Activated naive CD4-positive, alpha-beta T cell treated with anti-CD3 and anti-CD28 coated beads, Interleukin-2, amount 50 U/mL, for 24 hours (primary cell): ENCODE measurements around the gene JUNB.

Source experiments
- H3K27ac Mint-ChIP-seq: one replicate; pipeline ENCODE4 v1.8.0; 2021; ENCODE audit warnings: mild to moderate bottlenecking, mixed read lengths
- H3K27me3 Mint-ChIP-seq: one replicate; pipeline ENCODE4 v1.8.0; 2021; ENCODE audit warnings: mixed read lengths
- H3K36me3 Mint-ChIP-seq: one replicate; pipeline ENCODE4 v1.8.0; 2021; ENCODE audit warnings: mixed read lengths
- H3K4me1 Mint-ChIP-seq: one replicate; pipeline ENCODE4 v1.8.0; 2021; ENCODE audit warnings: mixed read lengths
- H3K4me3 Mint-ChIP-seq: one replicate; pipeline ENCODE4 v1.8.0; 2021; ENCODE audit warnings: mild to moderate bottlenecking, mixed read lengths
- H3K9me3 Mint-ChIP-seq: one replicate; pipeline ENCODE4 v1.8.0; 2021; ENCODE audit warnings: mixed read lengths

Gene JUNB

GRCh38 chr19:12783849-12784393 is 7.4 kb upstream of the JUNB start:
- peak overlapping the region; percentile 64 for H3K4me3 Mint-ChIP-seq
- H3K9me3 Mint-ChIP-seq = no peaks in the 10 kb centered on the region
- H3K27ac Mint-ChIP-seq = peak overlapping the region; percentile 69
- H3K4me1 Mint-ChIP-seq = peaks cover 23% of the 10 kb centered on the region
- no peaks in the 10 kb centered on the region for H3K27me3 Mint-ChIP-seq
- no peaks in the 10 kb centered on the region for H3K36me3 Mint-ChIP-seq

GRCh38 chr19:12784394-12784870 is 6.9 kb upstream of the JUNB start:
- Mint-ChIP-seq H3K4me3 (no peak overlapping the region), H3K36me3 (no peaks in the 10 kb centered on the region), H3K27me3 (no peaks in the 10 kb centered on the region), H3K9me3 (no peaks in the 10 kb centered on the region), H3K4me1 (peaks cover 23% of the 10 kb centered on the region), H3K27ac (no peak overlapping the region)

GRCh38 chr19:12784871-12785430 is 6.3 kb upstream of the JUNB start:
- Mint-ChIP-seq H3K36me3 (no peaks in the 10 kb centered on the region), H3K9me3 (no peaks in the 10 kb centered on the region), H3K4me3 (no peak overlapping the region), H3K4me1 (peaks cover 21% of the 10 kb centered on the region), H3K27me3 (no peaks in the 10 kb centered on the region), H3K27ac (no peak overlapping the region)

- H3K4me1 Mint-ChIP-seq = peaks cover 26% of the 10 kb centered on the region
- H3K27ac Mint-ChIP-seq = no peak overlapping the region
- H3K9me3 Mint-ChIP-seq = no peaks in the 10 kb centered on the region
- H3K27me3 Mint-ChIP-seq = no peaks in the 10 kb centered on the region
- no peaks in the 10 kb centered on the region for H3K36me3 Mint-ChIP-seq
- no peak overlapping the region for H3K4me3 Mint-ChIP-seq
These were observed 5.8 kb upstream of the JUNB start for GRCh38 chr19:12785431-12786031.

- Mint-ChIP-seq H3K4me3 (no peak overlapping the region), H3K36me3 (no peaks in the 10 kb centered on the region), H3K4me1 (peaks cover 31% of the 10 kb centered on the region), H3K27me3 (no peaks in the 10 kb centered on the region), H3K9me3 (no peaks in the 10 kb centered on the region), H3K27ac (peak overlapping the region; percentile 24)
These were observed 5.0 kb upstream of the JUNB start for GRCh38 chr19:12786141-12786870.

- no peaks in the 10 kb centered on the region for H3K9me3 Mint-ChIP-seq
- H3K36me3 Mint-ChIP-seq = no peaks in the 10 kb centered on the region
- no peak overlapping the region for H3K4me3 Mint-ChIP-seq
- H3K27me3 Mint-ChIP-seq = no peaks in the 10 kb centered on the region
- H3K4me1 Mint-ChIP-seq = peaks cover 25% of the 10 kb centered on the region
- no peak overlapping the region for H3K27ac Mint-ChIP-seq
These were observed 4.3 kb upstream of the JUNB start for GRCh38 chr19:12786952-12787351.

GRCh38 chr19:12787458-12787857 is 3.8 kb upstream of the JUNB start:
- H3K27me3 Mint-ChIP-seq = no peaks in the 10 kb centered on the region
- no peaks in the 10 kb centered on the region for H3K9me3 Mint-ChIP-seq
- no peak overlapping the region for H3K27ac Mint-ChIP-seq
- H3K4me1 Mint-ChIP-seq = peaks cover 21% of the 10 kb centered on the region
- no peaks in the 10 kb centered on the region for H3K36me3 Mint-ChIP-seq
- H3K4me3 Mint-ChIP-seq = no peak overlapping the region

GRCh38 chr19:12788042-12788681 is 3.1 kb upstream of the JUNB start:
- H3K9me3 Mint-ChIP-seq = no peaks in the 10 kb centered on the region
- H3K27me3 Mint-ChIP-seq = no peaks in the 10 kb centered on the region
- H3K4me1 Mint-ChIP-seq = peaks cover 21% of the 10 kb centered on the region

GRCh38 chr19:12788682-12789097 is 2.6 kb upstream of the JUNB start:
- H3K27ac Mint-ChIP-seq = peak overlapping the region; percentile 83
- peaks cover 17% of the 10 kb centered on the region for H3K4me1 Mint-ChIP-seq
- no peaks in the 10 kb centered on the region for H3K9me3 Mint-ChIP-seq
- peak overlapping the region; percentile 74 for H3K4me3 Mint-ChIP-seq
- no peaks in the 10 kb centered on the region for H3K27me3 Mint-ChIP-seq
- peaks cover 2% of the 10 kb centered on the region for H3K36me3 Mint-ChIP-seq

More at GRCh38 chr19:12788042-12788681, 3.1 kb upstream of the JUNB start:
- Mint-ChIP-seq H3K36me3 (no peaks in the 10 kb centered on the region), H3K27ac (peak overlapping the region; percentile 30), H3K4me3 (no peak overlapping the region)

GRCh38 chr19:12789098-12789903 is 2.0 kb upstream of the JUNB start:
- Mint-ChIP-seq H3K27ac (peak overlapping the region; percentile 83), H3K9me3 (no peaks in the 10 kb centered on the region), H3K27me3 (no peaks in the 10 kb centered on the region), H3K36me3 (peaks cover 2% of the 10 kb centered on the region), H3K4me1 (peaks cover 20% of the 10 kb centered on the region), H3K4me3 (peak overlapping the region; percentile 74)

GRCh38 chr19:12789904-12790619 is 1.2 kb upstream of the JUNB start:
- H3K27me3 Mint-ChIP-seq = no peaks in the 10 kb centered on the region
- peak overlapping the region; percentile 95 for H3K27ac Mint-ChIP-seq
- peaks cover 2% of the 10 kb centered on the region for H3K36me3 Mint-ChIP-seq
- H3K9me3 Mint-ChIP-seq = no peaks in the 10 kb centered on the region
- H3K4me1 Mint-ChIP-seq = peaks cover 27% of the 10 kb centered on the region
- H3K4me3 Mint-ChIP-seq = peak overlapping the region; percentile 95

- Mint-ChIP-seq H3K4me1 (peaks cover 30% of the 10 kb centered on the region), H3K27me3 (no peaks in the 10 kb centered on the region), H3K9me3 (no peaks in the 10 kb centered on the region), H3K27ac (peak overlapping the region; percentile 95), H3K36me3 (peaks cover 2% of the 10 kb centered on the region), H3K4me3 (peak overlapping the region; percentile 95)
These were observed 500 bp upstream of the JUNB start for GRCh38 chr19:12790628-12791344.

- H3K4me1 Mint-ChIP-seq = peaks cover 38% of the 10 kb centered on the region
- H3K4me3 Mint-ChIP-seq = peak overlapping the region; percentile 95
- peak overlapping the region; percentile 87 for H3K27ac Mint-ChIP-seq
- H3K27me3 Mint-ChIP-seq = no peaks in the 10 kb centered on the region
- H3K9me3 Mint-ChIP-seq = no peaks in the 10 kb centered on the region
- peaks cover 2% of the 10 kb centered on the region for H3K36me3 Mint-ChIP-seq
These were observed 966 bp downstream of the JUNB start for GRCh38 chr19:12792051-12792852.
